T-helper 9 cell (primary cell): ENCODE results near the gene TRIM56.
"Not testable (repeated sequence)": the region's sequence is repeated elsewhere in the genome, so short reads cannot be mapped to it uniquely, and the experiment has no call there.

ENCODE experiments used
- DNase-seq: peaks from one replicate; pipeline ENCODE4 v3.0.0-alpha.2; 2020

Gene TRIM56

DNA sequence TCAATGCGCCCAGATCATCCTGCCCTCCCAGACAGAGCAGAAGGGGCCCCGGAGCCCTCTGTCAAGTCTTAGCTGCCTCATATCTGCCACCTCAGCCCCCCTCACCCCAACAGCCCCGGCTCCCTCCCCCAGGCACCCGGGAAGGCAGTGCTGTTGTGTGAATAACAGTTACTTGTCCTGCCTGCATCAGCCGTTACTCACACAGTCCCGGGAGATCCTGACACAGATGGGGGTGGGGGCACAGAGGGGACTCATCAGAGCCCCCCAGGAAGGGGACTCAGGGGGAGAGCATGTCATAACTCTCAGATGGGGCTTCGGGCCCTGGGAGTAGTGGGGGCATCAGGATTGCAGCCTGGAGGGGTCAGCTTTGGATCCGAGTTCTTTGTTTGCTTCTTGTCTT, 29.2 kb downstream of the TRIM56 start:
- no peak for DNase-seq

DNA sequence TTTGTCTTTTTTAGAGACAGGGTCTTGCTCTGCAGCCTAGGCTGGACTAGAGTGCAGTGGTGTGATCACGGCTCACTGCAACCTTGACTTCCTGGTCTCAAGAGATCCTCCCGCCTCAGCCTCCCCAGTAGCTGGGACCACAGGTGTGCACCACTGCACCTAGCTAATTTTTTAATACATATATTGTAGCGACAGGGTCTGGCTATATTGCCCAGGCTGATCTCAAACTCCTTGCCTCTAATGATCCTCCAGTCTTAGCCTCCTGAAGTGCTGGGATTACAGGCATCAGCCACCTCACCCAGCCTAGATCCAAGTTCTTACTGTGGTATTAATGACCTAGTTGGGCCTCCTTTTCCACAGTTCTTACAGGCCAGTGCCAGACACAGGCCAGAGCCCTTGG, 29.9 kb downstream of the TRIM56 start:
- DNase-seq, result no peak

GRCh38 chr7:101116898-101117297, 31.6 kb downstream of the TRIM56 start:
- no peak for DNase-seq

DNA sequence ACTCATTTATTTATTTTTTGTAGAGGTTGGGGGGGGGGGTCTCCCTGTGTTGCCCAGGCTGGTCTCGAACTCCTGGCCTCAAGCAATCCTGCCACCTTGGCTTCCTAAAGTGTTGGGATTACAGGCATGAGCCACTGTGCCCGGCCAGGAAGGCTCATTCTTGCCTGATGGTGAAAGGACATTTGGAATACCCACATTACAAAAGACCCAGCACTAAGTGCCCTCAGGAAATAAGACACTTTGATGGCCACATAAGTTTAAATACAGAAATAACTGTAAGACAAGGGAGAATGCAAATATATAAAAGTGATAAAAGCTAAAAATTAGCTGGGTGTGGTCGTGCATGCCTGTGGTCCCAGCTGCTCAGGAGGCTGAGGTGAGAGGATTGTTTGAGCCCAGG, 33.6 kb downstream of the TRIM56 start:
- DNase-seq, result no peak

DNA sequence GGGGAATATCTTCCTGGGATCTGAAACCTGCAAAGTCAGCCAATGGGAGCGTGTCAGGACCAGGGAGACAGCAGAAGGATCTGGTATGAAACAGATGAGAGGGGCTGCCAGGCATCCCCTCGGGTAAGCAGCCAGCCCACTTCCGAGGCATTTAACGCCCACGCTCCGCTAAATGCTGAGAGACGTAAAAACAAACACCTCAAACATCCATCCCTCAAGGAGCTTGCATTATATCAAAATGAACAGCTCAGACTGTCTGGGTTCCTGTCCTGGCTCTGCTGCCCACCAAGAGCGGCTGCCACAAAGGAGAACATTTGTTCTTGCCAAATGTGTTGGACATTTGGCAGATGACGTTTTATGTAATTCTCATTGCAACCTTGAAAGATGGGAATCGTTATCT, 34.6 kb downstream of the TRIM56 start:
- no peak for DNase-seq

DNA sequence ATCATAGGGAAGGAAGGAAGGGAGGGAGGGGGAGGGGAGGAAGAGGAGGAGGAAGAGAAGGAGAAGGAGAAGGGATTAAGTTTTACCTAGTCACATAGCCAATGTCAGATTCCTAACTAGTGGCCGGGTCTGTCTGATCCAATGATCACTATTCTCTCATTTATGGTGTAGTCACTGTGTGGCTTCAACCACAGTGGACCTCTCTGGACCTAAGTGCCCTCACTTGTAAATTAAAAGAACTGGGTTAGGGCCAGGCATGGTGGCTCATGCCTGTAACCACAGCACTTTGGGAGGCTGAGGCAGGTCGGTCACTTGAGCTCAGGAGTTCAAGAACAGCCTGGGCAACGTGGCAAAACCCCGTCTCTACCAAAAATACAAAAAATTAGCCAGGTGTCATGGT, 35.0 kb downstream of the TRIM56 start:
- DNase-seq, result no peak

DNA sequence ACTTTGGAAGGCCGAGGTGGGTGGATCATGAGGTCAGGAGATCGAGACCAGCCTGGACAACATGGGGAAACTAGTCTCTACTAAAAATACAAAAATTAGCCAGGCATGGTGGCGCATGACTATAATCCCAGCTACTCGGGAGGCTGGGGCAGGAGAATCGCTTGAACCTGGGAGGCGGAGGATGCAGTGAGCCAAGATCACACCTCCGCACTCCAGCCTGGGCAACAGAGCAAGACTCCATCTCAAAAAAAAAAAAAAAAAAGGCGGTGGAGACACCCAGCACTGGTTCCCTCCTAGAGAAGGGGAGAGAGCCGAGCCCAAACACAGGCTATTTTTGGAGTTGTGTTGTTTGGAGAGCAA, 36.3 kb downstream of the TRIM56 start:
- not testable (repeated sequence) for DNase-seq

DNA sequence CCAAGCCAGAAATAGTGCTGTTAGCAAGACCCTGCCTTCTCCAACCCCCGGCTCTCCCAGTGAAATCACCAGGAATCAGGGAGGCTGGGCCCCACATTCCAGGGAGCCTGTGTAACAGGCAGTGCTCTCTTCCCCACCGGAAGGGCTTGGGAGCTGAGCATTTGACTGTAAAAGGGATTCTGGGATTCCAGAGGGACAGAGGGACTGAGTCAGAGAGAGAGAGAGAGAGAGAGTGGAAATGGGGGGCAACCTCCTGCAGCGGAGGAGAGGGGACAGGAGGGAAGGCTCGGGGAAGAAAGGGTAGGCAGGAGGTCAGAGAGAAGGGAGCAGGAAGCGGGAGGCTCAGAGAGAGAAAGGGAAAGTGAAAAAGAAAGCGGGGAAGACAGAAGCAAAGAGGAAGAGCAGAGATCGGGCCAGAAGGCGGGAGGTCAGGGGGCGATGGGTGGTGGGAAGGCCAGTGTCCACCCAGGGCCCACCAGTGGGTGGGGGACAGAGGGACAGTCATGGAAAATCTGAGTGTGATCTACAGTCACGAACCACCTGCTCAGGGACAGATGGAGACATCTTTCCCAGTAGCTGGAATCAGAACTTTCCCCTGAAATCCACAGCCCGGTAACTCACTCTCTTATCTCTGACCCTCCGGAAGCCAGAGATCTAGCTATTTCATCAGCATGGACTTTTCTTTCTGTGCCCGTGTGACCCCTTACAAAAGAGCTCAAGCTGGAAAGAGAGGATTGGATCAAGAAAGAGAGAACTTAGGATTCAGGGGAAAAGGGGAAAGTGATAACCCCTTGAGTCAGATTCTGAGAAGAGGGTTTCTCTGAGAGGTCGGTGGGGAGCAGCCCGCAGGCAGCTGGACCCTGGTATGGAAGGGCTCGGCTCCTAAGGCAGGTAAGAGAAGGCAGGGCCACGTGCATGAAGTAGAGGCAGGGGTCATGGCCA, 37.0 kb downstream of the TRIM56 start:
- DNase-seq, result no peak

- DNase-seq, result no peak
Measured at GRCh38 chr7:101122933-101123702, 37.8 kb downstream of the TRIM56 start.

DNA sequence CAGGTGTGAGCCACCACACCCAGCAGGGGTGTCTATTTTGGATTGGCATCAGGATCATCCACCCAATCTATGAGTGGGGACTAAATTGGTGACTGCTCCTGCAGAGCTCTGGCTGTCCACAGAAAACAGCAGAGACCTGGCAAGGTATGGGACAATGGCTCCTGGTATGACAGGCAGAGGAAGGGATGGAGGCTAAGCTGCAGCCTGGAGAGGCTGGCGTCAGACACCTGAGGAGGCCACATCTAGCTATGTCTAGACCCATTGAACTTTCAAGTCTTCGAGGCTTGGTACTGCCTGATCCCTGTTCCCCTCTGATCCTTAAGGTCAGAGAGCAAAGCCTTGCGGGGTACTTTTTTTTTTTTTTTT, 38.4 kb downstream of the TRIM56 start:
- DNase-seq, result no peak

GRCh38 chr7:101124376-101125056, 39.2 kb downstream of the TRIM56 start:
- DNase-seq, result no peak

DNA sequence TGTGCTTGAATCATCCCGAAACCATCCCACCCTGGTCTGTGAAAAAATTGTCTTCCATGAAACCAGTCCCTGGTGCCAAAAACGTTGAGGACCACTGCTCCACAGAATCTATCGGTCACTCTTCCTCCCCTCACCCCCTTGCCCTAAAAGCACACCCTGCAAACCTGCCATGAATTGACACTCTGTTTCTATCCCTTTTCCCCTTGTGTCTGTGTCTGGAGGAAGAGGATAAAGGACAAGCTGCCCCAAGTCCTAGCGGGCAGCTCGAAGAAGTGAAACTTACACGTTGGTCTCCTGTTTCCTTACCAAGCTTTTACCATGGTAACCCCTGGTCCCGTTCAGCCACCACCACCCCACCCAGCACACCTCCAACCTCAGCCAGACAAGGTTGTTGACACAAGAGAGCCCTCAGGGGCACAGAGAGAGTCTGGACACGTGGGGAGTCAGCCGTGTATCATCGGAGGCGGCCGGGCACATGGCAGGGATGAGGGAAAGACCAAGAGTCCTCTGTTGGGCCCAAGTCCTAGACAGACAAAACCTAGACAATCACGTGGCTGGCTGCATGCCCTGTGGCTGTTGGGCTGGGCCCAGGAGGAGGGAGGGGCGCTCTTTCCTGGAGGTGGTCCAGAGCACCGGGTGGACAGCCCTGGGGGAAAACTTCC, 40.8 kb downstream of the TRIM56 start:
- DNase-seq, result no peak

DNA sequence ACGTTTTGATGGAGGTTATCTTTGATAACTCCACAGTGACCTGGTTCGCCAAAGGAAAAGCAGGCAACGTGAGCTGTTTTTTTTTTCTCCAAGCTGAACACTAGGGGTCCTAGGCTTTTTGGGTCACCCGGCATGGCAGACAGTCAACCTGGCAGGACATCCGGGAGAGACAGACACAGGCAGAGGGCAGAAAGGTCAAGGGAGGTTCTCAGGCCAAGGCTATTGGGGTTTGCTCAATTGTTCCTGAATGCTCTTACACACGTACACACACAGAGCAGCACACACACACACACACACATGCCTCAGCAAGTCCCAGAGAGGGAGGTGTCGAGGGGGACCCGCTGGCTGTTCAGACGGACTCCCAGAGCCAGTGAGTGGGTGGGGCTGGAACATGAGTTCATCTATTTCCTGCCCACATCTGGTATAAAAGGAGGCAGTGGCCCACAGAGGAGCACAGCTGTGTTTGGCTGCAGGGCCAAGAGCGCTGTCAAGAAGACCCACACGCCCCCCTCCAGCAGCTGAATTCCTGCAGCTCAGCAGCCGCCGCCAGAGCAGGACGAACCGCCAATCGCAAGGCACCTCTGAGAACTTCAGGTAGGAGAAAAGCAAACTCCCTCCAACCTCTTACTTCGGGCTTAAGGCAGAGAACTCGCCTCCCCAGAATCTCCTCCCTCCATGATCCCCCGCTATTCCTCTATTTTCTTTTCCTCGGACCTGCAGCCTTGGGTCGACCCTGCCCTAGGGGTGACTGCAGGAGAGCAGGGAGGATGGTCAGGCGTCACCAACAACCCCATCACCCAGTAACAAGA, 41.6 kb downstream of the TRIM56 start, which contains the start of gene SERPINE1:
Gene SERPINE1, plus strand, starts transcription at position 454 of the 809 bp plus-strand sequence. CDS start 1,290 bp downstream, outside the sequence.
- peak; percentile 11 for DNase-seq

DNA sequence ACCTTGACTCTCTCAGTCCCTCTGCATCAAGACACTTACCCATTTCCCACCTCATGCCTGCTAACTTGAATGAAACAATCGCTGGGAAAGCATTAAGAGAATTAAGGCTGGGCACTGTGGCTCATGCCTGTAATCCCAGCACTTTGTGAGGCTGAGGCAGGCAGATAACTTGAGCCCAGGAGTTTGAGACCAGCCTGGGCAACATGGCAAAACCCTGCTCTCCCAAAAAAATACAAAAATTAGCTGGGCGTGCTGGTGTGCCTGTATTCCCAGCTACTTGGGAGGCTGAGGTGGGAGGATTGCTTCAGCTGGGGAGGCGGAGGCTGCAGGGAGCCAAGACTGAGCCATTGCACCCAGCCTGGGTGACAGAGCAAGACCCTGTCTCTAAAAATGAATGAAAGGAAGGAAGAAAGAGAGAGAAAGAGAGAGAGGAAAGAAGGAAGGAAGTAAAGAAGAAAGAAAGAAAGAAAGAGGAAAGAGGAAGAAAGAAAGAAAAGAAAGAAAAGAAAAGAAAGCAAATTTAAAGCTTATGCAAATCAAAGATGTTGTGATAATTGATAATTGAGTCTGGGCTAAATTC, 42.3 kb downstream of the TRIM56 start:
- no peak for DNase-seq

DNA sequence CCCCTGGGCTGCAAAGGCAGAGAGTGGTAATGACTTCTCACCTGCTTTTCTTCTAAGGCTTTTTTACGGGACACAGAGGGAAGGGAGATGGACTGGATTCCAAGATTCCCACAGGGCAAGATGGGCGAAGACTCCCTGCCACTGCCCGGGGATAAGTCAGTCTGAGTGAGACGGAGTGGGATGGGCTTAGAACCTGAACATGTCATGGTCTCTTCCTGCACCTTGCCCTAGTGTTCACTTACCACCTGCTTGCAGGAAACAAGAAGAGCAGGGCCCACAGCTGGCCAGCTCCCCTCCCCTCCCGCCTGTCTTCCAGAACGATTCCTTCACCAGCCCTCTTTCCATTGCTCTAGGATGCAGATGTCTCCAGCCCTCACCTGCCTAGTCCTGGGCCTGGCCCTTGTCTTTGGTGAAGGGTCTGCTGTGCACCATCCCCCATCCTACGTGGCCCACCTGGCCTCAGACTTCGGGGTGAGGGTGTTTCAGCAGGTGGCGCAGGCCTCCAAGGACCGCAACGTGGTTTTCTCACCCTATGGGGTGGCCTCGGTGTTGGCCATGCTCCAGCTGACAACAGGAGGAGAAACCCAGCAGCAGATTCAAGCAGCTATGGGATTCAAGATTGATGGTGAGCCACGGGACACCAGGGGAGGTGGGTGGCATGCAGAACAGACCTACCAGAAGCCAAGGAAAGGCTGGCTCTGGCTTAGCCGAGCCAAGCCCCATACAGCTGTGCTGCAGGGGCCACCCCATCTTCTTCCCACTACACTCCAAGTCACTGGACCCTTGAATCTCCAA, 43.0 kb downstream of the TRIM56 start:
- DNase-seq, result no peak

- DNase-seq, result no peak
Measured at GRCh38 chr7:101129603-101130117, 44.4 kb downstream of the TRIM56 start.

GRCh38 chr7:101132626-101133600, 47.6 kb downstream of the TRIM56 start:
- not testable (repeated sequence) for DNase-seq

DNA sequence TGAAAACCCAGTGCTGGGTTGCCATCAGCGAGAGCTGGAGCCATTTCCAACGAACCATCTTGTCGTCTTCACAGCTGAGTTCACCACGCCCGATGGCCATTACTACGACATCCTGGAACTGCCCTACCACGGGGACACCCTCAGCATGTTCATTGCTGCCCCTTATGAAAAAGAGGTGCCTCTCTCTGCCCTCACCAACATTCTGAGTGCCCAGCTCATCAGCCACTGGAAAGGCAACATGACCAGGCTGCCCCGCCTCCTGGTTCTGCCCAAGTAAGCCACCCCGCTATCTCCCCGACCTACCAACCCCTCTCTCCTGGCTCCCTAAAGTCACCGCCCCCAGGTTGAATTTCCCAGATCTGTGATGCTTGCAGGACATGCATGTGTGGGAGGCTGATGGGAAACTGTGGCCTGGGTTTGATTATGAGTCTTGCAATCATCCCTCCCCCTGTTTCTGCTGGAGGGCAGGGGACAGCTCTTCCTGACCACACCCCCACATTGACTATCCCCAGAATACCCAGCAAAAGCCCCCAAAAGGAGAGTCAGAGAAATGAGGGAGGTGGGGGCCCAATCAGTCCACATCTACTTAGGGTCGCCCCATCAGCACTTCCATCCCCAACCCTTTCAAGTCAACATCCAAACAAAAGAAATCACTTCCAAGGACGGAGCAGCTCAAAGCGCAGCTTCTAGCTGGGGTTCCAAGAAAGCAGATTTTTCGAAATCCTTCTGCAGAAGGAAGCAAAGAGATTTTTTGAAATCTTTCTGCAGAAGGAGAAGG, 48.5 kb downstream of the TRIM56 start:
- DNase-seq, result no peak
